Stimulated activated CD8-positive, alpha-beta memory T cell treated with anti-CD3 and anti-CD28 coated beads, Interleukin-7, amount 100 ng/mL, for 4 hours (primary cell): Measurements from ENCODE around the gene UTS2B.

Experiments
- DNase-seq, 2 donors: peaks; one replicate each; pipeline ENCODE4 v3.0.0-alpha.2; 2020; ENCODE audit warnings: low read depth in 2 of 2

UTS2B gene

DNA sequence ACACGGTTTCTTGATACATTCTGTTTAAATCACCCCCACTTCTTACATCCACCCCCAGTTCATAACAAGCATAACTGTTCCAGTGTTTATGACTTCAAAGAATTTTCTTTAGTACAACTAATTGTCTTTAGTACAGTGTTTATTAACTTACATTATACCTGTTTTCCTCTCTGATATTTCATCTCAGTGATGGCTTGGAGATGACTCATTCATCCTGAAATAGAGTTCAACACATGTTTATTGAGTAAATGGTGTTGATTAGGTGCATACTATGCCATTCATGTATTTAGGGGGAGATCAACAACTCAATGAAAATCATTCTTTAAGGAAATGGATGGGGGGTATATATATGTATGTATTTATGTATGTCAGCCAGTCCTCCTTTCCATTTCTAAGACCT, 21.7 kb upstream of the UTS2B start:
- no peak for DNase-seq

DNA sequence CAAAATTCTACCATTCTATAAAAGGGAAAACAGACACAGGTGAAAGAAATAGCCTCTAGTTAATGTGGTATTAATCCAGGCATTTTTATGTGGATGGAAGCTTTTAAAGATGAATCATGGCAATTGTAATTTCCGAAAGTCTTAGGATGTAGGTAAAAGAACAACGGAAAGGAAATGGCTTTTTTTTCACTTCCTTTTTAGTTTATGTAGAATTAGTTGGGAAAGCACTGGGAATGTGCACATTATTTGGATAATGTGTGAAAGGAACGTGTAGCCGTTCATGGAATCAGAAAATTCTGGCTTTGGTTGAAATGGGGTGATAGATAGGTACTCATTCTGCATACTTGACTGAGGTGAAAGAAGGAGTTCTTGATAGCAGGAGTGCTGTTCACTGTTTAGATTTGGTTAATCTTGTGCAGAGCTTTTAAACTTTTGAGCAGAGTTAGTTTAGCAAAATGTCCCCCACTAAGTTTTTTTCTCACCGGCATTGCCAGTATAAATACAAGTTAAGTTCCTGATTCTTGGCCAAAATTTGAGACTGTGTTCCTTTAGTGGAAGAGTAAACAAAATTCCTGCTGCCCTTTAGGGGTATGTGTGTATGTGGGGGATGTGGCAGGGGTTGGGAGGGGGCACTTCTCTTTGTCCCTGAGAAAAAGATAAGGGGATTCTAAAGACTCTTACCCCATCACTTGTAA, 20.2 kb upstream of the UTS2B start:
- no peak for DNase-seq

DNA sequence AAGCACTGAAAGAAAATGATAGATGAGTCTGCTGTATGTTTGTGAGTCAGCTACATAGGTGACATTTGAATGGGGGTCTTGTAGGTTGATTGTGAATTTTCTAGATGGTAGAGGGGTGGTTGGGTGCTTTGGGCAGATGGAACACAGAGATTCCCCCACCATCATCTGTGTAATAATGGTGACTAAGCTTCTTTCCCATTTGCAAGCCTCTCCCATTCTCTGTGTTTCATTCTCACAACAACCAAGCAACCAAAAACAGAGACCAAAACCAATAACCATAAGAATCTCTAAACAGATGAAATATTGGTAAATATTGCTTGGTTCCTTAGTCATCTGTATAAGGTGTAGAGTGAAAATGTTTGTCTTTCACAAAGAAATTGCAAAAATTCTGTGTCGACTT, 17.8 kb upstream of the UTS2B start:
- no peak for DNase-seq

DNA sequence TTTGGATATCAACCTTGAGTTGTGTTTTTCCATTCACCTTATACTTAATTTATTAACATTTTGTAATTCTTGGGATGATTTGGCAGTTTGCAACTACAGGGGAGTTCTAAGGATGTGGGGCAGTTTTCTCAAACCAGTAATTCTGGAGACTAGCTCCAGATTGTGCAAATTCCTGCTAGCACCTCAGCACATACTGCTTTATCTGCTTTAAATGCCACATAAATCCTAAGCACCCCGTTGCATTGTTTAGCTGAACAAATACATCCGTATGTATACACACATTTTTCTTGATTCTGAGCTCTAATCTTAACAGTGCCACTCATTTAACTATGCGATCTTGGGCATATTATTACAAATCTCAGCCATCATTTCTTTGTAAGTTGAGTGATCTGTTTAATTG, 16.9 kb upstream of the UTS2B start:
- no peak for DNase-seq

DNA sequence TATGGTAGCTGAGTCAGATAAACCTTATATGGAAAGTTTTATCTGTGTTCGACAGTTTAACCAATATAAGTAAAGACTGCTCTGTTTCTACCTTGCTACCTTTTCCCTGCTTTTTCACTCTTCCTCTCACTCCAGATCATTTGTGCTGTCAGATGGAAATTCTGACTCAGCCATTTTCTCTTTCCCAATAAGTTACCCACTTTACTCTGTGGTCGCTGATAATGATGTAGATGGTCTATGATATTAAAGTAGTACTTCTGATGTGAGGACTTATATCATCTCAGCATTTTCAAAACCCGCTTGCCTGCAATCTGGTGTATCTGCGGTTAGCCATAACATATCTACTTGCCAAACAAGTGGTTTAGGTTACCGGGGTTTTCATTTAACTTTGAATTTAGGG, 15.0 kb upstream of the UTS2B start:
- DNase-seq = no peak

DNA sequence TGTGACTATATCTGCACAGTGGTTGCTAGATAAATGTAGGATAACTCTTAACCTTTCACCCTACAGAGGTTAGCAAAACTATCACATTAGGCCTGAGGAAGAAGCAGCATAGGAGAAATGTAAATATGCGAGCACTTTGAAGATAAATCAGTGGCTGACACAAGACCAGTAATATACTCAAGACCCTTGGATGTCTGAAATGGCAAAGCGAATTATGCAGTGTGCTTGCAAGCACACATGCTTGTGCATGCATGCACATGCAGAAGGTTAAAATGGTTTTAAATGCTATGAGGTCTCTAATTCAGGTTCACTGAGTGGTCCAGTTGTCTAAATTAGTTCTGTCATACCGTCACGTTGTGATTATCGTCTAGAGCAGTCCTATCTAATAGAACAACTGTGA, 13.6 kb upstream of the UTS2B start:
- DNase-seq = no peak

DNA sequence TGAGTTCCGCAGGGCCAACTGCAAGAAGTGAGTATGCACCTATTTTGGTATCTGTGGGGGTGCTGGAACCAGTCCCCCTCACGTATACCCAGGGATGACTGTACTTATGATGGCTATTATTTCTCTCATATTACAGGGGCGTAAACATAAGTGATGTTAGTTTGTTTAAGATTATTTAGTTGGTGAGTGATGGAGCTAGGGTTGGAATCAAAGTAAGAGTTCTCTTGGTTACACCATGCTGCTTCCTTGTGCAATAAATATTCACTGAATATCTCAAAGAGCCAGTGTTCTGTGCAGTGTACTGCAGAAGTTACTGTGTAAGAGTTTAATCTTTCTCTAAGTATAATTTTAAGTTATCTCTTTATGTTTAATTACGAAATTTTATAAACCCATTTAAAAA, 12.8 kb upstream of the UTS2B start:
- no peak for DNase-seq

DNA sequence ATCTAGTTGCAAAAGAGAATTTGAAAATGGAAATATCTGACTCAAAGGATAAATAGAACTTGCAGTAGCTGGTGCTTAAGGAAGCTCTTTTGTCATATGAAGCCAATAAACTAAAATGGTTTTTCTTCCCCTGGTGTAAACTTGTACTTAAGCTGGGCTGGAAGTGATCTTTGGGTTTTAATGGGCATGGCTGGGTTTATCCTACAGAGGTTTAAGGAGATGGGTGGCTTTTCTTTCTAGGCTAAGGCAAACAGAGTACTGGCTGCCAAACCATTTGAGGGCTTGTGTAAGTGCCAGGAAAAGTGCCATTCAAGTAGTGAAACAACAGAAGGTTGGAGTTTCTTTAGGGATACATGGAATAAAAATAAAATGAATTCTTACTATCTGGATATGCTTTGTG, 12.1 kb upstream of the UTS2B start:
- DNase-seq = no peak

DNA sequence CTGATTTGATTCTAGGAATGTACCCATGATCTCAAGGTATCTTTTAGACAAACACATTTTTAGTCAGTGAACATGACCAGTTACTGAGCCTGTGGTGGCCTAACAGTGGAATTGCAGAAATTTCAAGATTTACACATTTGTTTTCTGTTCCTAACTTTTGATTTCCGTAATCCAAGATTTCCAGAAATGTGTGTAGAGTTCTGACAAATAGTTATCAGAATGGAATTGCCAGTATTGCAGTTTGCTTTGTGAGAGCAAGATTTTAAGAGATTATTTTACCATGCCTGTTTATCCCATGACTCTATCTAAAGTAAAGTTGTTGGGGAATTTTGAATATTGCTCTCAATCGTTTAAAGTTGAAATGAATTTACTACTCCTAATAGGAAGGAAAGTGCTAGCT, 11.7 kb upstream of the UTS2B start:
- no peak for DNase-seq

DNA sequence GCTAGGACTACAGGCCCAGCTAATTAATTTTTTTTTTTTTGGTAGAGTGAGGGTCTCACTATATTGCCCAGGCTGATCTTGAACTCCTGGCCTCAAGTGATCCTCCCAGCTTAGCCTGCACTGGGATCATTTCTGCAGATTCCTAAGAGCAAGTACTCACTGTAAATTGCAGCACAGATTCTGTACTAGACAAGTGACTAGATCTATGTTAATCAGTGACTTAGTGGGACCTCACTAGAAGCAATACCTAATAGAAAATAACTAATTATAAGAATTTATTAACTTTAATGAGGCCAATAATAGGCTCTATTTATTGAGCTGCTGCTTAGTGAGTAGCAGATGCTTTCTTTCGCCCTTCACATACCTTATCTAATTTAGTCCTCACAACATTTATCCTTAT, 10.6 kb upstream of the UTS2B start:
- DNase-seq = no peak

DNA sequence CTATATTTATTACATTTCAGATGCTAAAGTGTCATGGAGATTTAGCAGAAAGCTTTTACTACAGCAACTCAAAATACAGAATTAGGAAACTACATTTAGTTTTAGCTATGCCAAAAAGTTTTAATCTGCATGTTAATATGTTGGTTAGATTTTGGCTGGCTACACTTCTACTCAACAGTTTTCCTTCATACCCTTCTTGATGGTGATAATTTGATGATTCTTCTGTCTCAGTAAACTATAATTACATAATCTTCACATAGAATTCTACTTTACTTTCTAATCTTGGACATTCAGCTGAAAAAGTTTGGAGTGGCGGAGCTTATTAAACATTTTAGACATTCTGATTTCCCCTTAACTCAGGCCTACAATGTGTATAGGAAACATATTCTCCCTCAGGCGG, 10.0 kb upstream of the UTS2B start:
- DNase-seq = no peak

DNA sequence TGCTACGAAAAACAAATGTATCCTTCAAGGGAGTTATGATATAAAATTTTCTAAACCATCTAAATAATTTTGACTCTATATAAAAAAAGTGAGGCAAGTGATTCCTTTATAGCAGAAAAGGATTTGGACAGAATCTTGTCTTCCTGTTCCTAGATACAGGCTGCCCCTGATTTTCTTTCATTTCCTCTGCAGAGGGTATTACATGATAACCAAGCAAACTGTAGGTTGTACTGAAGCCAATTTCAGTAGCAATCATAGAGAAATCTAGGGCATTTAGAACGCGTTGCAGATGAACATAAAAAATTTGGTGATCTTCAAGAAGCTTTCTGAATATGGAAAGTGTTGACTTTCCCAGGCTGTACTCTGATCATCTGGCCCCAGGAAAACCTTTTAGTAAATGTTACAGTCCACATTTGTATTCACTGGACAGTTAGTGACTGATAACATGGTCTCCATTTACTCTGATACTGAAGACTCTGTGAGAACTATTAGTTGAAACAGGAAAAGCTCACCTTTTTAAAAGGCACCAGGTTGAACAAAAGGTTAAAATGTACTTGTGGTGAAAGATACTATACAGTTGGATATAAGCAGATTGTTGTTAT, 9.1 kb upstream of the UTS2B start:
- DNase-seq = no peak

DNA sequence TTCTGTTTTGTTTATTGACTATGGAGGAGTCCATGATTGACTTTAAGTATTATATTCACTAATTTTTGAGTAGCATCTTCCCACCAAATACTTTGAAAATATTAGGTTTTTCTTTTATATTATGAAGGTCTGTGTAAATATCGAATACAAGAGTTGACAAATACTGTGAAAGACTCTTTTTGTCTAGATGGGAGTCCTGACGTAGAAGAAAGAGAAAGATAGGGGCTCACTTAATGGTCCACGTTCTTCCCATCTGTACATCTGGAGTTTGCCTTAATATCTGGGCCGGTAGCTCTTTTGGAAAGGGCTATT, 7.8 kb upstream of the UTS2B start:
- DNase-seq = no peak

DNA sequence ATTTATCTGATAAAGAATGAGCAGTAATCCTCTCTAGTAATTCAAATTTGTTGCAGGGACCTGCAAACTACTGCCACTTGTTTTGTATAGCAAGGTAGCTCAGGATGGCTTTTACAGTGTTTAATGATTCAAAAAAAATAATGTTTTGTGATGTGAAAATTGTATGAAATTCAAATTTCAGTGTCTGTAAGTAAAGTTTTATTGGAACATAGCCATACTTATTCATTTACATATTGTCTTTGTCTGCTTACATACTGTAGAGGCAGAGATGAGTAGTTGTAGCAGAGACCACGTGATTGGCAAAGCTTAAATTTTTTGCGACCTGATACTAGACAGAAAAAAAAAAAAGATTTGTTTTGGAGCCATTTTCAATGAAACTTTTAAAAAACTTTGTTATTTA, 6.5 kb upstream of the UTS2B start:
- DNase-seq = no peak

DNA sequence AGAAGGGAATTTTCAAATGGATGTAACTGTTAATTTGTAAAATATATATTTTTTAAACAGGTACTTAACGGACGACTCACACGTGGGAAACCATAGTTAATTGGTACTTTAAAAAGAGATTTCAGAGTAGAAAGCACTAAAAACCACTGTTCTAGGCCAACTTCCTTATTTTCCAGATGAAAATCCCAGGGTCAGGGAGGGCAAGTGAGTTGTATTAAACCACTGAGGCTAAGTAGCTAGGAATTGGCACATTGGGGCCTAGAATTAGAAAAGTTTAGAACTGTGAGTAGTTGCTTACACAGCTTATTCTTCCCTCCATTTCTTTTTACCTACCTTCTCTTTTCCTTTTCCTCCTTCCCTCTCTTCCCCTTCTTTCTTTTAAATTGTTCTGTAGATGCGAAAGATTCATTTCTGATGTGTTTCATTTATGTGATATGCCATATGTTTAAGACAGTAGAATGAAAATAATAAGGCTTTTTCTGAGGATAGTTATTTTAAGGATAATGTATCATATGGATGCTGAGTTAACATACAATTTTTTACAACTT, 4.1 kb upstream of the UTS2B start:
- DNase-seq = no peak

DNA sequence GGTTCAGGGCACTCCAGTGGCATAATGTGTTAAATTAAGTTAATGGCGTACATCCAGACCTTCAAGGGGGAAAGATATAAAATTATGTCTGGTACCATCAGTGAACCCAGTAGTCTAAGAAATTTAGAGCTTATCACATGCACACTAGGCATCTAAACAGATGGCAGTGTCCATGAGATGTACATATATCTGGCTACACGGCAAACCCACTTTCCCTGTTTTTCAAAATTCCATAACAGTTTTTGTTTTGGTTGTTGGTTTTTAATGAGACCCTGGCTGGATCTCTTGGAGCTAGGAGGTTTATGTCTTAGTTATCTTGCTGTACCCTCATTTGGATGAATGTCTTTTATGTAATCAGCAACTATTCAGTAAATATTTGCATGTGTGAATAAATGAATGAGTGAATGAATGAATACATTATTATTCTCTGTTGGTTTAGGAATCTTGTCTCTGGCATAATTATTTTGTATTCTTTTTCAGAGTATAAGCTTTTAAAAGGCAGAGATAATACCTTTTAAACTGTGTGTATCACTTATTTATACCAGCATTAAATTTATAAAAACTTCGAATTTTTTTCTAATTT, 3.1 kb upstream of the UTS2B start:
- no peak for DNase-seq

DNA sequence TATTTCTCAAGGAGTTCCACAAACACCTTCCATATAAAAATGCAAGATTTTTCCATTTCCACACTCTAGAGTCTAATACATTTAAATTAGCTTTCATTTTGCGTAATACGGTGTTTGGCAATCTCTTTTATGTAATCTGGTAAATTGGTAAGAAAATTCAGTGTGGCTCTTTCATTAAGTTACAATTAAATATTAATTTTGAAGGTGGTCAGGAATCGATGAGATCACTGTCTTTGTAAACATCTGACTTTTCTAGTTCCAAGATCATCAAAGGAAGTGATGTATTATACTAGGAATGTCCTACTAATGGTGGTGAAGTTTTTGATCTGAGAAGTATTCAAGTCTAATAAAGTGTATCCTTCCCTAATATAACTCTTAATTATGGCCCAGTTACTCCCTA, 1.1 kb upstream of the UTS2B start:
- no peak for DNase-seq

DNA sequence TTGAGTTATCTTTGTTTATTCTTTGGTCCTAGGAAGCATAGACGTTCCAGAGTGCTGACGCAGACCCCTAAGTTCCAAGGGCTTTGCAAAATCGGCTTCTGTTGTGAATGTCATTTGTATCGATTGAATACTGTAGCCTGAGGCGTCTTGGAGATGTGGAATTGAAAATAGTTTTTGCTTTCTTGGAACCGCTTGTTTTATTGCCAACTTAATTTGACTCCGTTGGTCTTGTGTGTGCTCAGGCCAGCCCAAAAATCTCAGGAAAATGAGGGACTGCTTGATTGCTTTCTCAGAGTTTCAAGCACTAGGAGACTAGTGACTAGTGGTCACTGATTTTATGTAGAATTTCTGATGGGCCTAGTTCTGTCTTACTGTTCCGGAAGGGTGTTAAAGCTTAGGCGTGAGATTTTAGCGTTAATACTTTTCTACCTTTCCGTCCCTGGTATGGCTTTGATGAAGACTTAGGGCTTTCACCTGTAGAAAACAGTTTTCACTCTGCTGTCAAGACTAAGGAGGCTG, 263 bp upstream of the UTS2B start:
- DNase-seq = no peak

DNA sequence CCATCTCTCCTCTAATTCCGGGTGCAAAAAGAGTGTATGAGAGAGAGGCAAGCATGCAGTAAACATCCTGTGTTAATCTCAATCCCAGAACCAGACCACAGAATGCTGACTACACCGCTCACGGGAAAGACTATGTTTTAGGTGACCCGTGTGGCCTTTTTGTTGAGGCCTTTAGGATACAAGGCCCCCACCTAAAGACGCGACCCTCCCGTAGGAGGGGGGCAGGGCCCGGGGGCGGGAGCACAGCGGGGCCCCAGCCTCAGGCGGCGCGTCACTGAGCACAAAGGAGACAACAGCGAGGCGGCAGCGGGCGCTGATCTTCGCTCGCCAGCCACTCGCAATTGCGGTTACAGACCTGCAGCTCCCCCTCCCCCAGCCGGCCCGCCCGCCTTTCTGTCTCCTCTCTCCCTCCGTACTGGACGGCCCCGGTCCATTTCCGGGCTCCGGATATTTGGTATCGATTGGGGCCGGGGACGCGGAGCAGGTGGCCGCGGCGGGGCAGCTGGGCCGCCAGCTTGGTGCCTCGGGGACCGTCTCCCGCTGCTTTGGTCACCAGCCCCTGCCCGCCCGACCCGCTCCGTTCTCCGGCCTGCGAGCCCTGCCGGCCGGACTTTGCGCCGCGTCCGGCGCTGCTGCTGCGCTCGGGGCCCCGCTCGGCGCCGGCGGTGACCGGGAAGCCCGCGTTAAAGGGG, 1.2 kb downstream of the UTS2B start, which contains the start of gene CCDC50:
TSS of gene CCDC50 (plus strand) at position 433 of the 692 bp plus-strand sequence. CDS start 281 bp downstream, outside the sequence.
- DNase-seq = peak in 1 of 2 donors; percentile 38

DNA sequence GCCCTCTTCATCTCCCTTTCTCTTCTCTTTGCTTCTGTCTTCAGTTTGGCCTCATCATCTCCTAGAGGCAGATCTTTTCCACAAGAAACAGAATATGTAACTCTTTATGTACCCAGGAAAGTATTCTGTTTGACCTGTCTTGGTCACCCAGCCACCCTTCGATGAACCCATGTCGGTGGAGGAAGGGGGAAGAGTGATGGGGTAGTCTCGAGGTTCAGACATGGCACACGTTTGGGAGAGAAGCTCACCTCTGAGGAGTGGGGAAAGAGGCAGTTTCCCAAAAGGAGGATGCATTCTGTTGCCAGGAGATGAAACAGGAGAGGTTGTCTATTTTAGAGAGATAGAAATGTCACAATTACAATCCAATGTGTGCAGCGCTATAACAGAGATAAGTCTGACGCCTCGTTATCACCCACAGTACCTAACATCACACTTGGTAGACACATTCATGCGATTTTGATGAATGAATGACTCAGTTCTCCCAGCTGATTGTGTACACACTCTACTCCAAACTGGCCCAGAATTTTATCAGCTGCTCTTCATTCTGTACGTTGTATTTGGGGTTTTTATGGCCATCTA, 1.9 kb downstream of the UTS2B start:
- no peak for DNase-seq

DNA sequence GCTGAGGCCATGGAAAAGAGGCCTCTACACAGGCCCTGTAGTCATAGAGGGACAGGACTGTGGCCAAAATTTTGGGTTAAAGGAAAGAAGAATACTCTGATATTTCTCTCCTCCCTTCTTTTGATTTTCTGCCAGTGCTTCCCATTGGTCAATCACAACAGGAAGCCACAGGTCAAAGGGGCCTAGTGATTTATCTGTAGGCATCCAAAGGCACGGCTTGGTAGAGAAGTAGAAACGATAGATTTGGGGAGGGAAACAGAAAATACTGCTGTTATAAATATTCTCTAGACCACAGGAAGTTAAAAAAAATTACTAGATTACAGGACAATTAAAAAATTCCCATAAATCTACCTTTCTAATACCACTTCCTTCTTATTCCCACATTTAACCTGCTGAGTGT, 2.8 kb downstream of the UTS2B start:
- no peak for DNase-seq

DNA sequence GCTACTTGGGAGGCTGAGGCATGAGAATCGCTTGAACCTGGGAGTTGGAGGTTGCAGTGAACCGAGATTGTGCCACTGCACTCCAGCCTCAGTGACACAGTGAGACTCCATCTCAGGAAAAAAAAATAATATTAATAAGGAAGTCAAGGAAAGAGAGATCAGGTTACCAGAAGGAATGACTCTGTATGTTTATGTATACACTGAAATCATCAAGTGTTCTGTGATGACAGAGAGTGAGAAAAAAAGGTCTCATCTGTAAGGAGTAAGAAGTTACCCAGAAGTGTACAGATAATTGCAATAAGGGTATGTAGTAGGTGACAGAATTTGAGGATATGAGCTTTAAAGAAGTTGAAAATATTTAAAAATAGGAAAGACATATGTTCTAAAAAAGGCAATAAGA, 5.4 kb downstream of the UTS2B start:
- no peak for DNase-seq
